ENCODE data around the gene CRABP2.

CRABP2 gene

DNA sequence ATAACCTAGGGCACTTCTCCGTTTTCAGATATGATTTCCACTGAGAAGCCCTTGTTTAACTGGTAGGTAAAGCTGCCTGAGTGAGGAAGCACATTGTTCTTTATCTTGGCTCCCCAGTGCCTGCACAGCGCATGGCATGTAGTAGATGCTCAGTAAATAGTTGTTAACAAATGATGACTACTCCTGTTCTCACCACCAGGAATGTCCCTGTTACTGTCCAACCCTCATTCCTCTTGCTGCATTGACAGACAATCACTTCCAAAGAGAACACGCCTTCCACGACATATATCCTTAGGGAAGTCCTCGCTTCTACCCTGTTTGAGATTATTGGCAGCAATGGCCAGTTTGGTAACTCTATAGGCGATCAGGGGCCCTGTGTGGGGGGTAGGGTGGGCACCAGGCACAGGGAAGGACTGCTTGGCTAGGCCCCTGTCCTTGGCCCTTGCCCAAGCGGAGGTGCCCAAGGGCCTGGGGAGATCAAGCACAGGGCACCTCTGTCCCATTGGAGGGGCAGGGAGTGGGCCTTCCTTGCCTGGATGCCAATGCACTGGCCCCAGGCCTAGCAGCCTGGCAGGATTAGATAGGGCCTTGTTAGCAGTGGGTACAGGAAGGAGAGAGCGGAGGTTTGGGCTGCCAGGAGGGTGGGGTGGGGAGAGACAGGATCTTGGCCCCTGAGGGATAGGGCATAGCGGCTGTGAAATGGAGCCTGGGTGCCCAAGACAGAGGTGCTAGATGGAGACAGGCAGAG is 38.3 kb downstream of the CRABP2 start:
- no peak for FAIRE-seq

DNA sequence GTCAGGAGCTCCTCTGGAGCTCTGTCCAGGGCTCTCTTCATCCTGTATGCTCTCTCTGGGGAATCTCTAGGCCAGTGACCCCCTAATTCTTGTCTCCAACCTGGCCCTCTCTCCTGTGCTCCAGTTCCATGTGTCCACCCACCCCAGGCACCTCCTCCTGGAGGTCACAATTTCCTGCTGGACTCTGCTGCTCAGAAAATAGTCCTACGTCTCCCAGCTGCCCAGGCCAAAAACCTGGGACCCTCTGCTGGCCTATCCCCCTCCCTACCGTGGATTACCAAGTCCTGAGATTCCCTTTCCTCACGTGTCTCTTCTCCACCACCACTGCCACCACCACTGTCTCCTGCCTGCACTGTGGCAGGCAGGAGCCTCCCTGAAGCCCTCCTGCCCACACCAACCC is 39.8 kb downstream of the CRABP2 start:
- FAIRE-seq: no peak

DNA sequence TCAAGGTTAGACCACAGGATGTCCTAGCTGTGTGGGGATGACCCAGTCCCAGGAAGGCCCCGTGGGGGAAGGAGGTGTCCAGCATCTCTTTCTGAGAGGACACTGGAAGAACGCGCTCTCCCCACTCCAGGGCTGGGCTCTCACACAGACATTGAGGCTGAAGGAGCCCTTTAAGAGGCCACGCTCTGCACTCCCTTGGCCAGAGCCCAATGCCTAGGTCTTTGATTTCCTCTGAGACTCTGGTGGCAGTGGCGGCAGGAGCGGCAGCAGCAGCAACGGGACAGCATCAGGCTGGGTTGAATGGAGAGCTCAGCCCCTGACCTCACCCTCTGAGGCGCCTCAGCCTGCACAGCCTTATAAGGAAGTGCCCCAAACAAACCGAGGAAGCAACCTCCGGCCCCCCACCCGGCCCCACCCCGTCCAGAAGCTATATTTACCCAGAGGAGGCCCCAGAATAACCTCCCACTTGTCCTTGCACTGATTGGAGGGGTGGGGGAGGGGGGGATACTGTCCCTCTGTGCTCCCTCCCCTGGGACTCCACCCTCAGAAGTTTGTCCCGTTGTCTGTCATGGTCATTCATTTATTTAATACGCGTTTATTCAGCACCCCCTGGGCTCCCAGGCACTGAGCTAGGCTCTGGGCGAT is 40.5 kb downstream of the CRABP2 start:
- no peak for FAIRE-seq

GRCh38 chr1:156664046-156664766 is 41.2 kb downstream of the CRABP2 start:
- FAIRE-seq: no peak

- no peak for FAIRE-seq
These were observed 42.2 kb downstream of the CRABP2 start for GRCh38 chr1:156663178-156663577.

DNA sequence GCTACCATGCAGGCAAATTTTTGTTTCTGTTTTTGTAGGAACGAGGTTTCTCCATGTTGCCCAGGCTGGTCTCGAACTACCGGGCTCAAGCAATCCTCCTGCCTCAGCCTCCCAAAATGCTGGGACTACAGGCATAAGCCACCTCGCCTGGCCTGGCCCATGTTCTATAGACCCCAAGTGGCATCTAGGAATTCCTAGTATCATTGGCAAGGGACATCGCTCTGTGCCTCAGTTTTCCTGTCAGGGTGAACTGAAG is 42.7 kb downstream of the CRABP2 start:
- FAIRE-seq: no peak

DNA sequence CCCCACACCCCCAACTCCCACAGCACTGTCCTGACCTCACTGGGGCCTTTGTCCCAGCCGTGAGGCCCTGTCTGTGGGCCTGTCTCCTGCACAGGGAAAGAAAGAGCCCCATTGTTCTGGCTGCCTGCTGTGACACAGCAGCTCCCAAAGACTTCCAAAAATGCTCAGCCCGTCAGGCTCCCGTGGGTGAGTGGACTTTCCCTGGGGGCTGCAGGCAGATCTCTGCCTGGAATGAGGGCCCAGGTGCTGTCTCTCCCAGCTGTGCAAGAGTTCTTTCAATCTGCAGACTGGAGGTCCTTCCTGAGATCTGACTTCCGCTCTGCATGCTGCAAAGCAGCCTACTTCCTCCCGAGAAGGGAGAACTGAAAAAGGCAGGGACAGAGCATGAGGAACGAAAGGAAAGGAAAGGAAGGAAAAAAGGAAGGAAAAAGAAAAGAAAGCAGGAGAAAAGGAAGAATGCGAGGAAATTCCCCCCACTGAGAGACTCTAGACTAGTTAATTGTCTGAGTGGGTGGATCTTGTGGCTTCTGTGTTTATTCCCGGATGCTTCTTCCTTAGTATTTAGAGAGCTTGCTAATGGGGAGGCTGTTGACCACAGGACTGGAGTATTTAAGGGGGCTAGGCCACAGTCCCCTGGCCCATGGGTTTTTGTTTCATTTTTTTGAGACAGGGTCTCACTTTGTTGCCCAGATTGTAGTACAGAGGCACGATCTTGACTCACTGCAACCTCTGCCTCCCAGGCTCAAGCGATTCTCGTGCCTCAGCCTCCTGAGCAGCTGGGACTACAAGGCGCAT is 43.2 kb downstream of the CRABP2 start:
- FAIRE-seq: no peak

DNA sequence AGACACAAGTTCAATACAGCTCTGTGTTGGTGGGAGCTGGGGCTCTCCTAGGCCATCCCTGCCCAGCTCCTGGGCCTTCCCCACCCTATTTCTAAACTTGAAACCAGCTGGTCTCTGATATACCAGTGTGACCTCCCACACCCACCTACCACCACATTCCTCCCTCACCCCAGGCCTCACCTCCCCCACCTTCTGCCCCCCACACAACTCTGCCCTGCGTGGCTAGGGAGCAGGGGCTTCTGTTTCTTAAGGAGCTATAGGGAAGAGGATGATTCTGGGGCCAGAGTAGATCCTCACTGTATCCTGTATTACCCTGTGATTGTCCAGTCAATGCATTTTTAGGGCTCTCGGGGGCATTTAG is 44.7 kb downstream of the CRABP2 start:
- FAIRE-seq: no peak

DNA sequence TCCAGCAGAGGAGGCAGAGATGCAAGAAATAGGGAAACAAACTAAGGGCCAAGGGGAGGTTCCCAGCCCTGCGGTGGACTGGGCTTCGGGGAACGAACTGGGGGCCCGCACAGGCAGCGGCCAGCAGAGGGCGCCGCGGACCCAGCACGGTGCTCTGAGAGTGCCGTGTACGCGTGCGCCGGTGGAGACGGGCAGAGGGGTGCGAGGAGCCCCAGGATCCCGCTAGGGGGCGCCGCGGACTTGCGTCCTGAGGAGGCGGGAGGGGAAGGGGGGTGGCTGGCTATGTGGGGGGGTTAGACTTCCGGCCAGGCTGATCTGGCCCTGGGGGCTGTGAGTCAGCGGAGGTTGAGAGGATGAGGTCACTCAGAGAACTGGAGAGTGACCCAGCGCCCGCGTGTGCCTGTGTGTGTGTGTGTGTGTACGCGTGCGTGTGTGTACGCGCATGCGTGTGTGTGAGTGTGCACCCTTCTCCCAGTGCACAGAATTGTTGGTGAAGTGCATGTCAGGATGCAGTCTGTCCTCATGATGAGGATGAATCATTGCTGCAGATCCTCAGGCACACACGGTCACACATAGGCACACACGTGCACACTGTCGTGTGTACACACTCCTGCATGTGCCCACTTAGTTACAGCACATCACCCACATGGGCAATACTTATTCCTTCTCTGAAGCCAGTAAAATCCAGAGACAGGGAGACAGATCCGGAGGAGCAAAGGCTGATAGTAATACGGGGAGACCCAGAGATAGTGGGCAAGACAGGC is 45.2 kb downstream of the CRABP2 start:
- no peak for FAIRE-seq

DNA sequence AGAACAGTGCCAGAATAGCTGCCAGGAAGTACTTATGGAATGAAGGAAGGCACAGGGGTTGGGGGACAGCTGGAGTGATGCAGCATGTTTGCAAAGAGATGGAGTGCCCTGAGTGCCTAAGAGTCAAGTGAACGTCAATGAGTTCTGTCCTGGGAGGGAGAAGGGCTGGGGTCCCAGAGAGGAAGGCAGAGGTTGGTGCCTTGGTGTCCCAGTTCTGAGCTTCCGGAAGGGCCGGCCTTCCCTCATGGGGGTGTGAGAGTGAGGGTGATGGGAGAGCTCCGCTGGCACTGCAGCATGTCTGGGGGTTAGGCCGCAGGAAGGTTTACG is 45.8 kb downstream of the CRABP2 start:
- no peak for FAIRE-seq

DNA sequence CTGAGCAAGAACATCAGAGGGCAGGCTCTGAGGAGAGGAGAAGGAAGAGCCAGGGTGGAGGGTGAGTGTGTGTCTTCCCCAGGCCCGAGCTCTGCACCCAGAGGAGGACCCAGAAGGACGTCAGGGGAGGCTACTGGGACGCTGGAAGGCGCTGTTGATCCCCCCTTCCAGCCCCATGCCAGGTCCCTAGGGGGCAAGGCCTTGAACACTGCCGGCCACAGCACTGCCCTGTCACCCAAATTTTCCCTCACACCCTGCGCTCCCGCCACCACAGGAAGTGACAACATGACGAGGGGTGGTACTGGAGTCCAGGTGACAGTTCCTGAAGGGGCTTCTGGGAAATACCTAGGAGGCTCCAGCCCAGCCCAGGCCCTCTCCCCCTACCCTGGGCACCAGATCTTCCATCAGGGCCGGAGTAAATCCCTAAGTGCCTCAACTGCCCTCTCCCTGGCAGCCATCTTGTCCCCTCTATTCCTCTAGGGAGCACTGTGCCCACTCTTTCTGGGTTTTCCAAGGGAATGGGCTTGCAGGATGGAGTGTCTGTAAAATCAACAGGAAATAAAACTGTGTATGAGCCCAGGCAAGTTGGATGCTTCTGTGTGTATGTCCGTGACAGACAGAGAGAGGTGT is 46.3 kb downstream of the CRABP2 start:
- FAIRE-seq: no peak

- FAIRE-seq: no peak
These were observed 46.9 kb downstream of the CRABP2 start for GRCh38 chr1:156658496-156658895.

- no peak for FAIRE-seq
These were observed 47.6 kb downstream of the CRABP2 start for GRCh38 chr1:156657741-156658319.

- no peak for FAIRE-seq
These were observed 48.3 kb downstream of the CRABP2 start for GRCh38 chr1:156656806-156657740.

GRCh38 chr1:156655904-156656516 is 49.4 kb downstream of the CRABP2 start:
- FAIRE-seq: no peak

- FAIRE-seq: no peak
These were observed 50.1 kb downstream of the CRABP2 start for GRCh38 chr1:156655151-156655903.

DNA sequence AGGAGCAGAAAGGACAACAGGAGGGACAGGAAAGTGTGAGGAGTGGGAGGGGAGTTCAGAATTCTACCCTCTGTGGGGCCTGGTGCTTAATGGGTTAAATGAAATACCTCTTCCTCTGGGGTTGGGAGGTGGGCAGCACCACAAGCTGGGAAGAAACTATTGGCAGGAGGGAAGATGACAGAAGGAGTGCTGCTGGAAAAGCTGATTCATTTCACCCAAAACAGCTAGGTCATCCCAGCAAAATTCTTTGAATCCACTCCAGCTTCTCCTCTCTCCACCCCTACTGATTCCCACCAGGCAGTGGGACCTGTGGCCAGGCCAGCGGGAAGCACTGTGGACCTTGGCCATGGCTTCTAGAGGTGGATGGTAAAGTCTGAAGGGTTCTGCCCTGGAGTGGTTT is 50.7 kb downstream of the CRABP2 start:
- no peak for FAIRE-seq

GRCh38 chr1:156652992-156653355 is 52.4 kb downstream of the CRABP2 start:
- FAIRE-seq: no peak

DNA sequence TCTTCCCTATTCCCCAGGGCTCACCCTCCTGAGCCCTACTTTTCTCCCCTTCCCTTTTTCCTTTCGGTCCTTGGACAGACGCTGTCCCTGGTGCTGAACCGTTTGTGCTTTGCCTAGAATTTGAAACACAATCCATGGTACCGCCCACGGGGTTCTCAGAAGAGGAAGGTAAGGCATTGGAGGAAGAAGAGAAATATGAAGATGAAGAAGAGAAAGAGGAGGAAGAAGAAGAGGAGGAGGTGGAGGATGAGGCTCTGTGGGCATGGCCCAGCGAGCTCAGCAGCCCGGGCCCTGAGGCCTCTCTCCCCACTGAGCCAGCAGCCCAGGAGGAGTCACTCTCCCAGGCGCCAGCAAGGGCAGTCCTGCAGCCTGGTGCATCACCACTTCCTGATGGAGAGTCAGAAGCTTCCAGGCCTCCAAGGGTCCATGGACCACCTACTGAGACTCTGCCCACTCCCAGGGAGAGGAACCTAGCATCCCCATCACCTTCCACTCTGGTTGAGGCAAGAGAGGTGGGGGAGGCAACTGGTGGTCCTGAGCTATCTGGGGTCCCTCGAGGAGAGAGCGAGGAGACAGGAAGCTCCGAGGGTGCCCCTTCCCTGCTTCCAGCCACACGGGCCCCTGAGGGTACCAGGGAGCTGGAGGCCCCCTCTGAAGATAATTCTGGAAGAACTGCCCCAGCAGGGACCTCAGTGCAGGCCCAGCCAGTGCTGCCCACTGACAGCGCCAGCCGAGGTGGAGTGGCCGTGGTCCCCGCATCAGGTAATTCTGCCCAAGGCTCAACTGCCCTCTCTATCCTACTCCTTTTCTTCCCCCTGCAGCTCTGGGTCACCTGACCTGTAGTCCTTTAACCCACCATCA is 53.0 kb downstream of the CRABP2 start:
- FAIRE-seq: no peak

Measured in islet of Langerhans (tissue), 1 donor.